Brain microvascular endothelial cell (primary cell): ENCODE results near the gene ANKRD23.

ENCODE experiments used
- DNase-seq: peaks from one replicate; pipeline ENCODE4 v3.0.0-alpha.2; 2020
- H3K27ac ChIP-seq: fragments of 250-450 bp; sonication (Bioruptor Pico); 2 replicates; pipeline ENCODE4 v1.5.1; 2020; ENCODE audit warnings: mild to moderate bottlenecking, moderate library complexity
- H3K27me3 ChIP-seq: fragments of 250-450 bp; sonication (Bioruptor Pico); replicated peaks from 2 replicates; pipeline ENCODE4 v1.5.1; 2020; ENCODE audit warnings: mild to moderate bottlenecking
- H3K36me3 ChIP-seq: fragments of 250-450 bp; sonication (Bioruptor Pico); replicated peaks from 2 replicates; pipeline ENCODE4 v1.5.1; 2020; ENCODE audit warnings: mild to moderate bottlenecking
- H3K4me3 ChIP-seq: 2 replicates; pipeline ENCODE4 v1.5.1; 2011; ENCODE audit warnings: low read depth, mild to moderate bottlenecking, control low read depth, low read length, moderate library complexity
- in situ Hi-C: cut with HindIII; loops from 2 replicates; pipeline ENCODE4 v1.10.0; 2017; ENCODE audit warnings: low sequenced_read_pairs, low pct_ligation_motif_present
- TF ChIP-seq, protein P1 (sequence below): IDR thresholded peaks from 2 replicates; pipeline ENCODE4 v1.5.1; 2011; ENCODE audit warnings: low read depth, mild to moderate bottlenecking, moderate library complexity, low read length, control low read depth, inconsistent platforms; ENCODE audit errors: missing control alignments

ANKRD23 gene

DNA sequence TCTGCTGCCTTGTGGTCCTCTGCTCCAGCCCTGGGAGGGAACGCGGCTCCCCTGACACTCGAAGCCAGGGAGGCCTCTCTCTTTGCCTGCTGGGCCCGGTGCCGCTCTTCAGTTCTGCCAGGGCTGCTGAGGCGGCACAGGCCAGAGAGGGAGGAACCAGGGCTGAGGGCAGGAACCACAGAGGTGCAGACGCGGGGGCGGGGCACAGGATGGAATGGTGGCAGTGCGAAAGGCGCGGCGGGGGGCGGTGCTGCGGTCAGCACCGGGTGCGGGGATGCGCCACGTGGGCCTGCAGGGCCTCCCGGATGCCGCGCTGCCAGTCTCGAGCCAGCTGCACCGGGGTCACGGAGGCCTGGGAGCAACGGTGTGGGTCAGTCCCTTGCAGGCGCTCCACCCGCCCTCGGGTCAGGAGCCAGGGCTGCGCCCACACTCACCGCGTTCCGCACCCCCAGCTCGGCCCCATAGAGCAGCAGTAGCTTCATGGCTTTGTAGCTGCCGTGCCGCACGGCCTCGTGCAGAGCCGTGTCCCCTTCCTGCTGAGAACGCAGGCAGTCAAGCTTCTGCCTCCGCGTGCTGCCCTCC lies 4.4 kb downstream of the ANKRD23 start:
- Histone ChIP-seq H3K27me3 (no peaks in the 10 kb centered on the region), H3K36me3 (no peaks in the 10 kb centered on the region), H3K27ac (no peak overlapping the region), H3K4me3 (no peak overlapping the region)
- TF ChIP-seq, protein P1, sequence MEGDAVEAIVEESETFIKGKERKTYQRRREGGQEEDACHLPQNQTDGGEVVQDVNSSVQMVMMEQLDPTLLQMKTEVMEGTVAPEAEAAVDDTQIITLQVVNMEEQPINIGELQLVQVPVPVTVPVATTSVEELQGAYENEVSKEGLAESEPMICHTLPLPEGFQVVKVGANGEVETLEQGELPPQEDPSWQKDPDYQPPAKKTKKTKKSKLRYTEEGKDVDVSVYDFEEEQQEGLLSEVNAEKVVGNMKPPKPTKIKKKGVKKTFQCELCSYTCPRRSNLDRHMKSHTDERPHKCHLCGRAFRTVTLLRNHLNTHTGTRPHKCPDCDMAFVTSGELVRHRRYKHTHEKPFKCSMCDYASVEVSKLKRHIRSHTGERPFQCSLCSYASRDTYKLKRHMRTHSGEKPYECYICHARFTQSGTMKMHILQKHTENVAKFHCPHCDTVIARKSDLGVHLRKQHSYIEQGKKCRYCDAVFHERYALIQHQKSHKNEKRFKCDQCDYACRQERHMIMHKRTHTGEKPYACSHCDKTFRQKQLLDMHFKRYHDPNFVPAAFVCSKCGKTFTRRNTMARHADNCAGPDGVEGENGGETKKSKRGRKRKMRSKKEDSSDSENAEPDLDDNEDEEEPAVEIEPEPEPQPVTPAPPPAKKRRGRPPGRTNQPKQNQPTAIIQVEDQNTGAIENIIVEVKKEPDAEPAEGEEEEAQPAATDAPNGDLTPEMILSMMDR: no peak
- in situ Hi-C loops: no loop called here
- no peak for DNase-seq

DNA sequence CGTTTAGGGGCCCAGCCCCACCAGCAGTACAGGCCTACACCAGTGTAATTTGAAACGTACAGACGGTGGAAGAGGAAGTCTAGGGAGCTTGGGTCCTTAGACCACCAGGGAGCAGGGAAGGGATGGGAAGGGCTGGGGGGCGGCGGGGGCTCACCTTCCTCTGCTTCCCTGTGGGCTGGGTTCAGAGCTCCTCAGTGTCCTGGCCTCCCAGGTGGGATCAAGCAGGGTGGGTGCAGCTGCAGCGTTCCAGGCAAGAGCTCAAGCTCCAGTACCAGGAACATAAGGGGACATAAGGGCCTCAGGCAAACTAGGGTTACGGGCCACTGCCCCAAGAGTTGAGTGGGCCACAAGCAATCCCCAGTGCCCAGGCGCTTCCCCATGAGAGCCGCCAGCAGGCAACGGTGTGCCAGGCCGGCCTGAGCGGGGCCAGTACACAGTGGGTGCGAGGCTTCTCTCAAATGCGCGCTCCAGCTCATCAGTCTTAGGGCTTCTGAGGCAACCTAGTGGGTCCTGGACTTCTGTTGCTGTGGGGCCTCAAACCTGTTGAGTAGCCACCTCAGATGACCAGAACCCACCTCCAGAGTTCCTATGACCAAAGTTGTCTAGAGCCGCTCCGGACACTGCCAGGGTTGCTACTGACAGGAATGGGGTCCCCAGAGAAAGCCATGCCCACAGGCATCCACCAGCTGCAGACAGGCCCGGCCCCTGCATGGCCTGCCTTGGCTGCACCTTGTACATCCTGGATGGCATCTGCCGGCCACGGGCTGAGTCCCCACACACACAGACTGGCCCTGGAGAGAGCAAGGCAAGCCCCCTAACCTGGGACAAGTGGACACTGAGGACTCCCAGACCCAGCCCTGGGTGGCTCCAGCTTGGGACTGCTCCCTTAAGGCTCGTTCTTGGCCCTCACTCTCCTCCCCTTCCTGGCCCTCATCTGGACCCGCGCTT lies 5.2 kb downstream of the ANKRD23 start:
- H3K36me3 ChIP-seq: no peaks in the 10 kb centered on the region
- no peak for DNase-seq
- H3K27ac ChIP-seq: no peak overlapping the region
- no peaks in the 10 kb centered on the region for H3K27me3 ChIP-seq
- no peak overlapping the region for H3K4me3 ChIP-seq
- in situ Hi-C loops: no loop called here
- TF ChIP-seq, protein P1: no peak

DNA sequence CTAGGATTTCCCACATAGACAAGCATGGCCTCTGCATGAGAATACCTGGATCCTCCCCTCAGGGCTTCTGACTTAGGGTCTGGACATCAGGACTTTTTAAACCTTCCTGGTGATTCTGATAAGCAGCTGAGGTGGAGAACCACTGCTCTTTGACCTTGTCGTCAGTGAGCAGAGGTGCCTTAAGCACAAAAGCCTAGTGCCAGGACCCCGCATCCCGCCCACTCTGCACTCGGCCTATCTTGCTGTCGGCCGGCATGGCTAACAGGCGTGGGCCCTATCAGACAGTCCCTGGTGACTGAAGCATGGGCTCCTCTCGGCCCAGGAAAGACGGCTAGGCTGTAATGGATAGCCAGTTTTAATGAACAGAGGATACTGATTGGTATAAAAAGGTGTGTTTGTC lies 6.2 kb downstream of the ANKRD23 start:
- Histone ChIP-seq H3K27ac (no peak overlapping the region), H3K27me3 (no peaks in the 10 kb centered on the region), H3K4me3 (no peak overlapping the region), H3K36me3 (no peaks in the 10 kb centered on the region)
- TF ChIP-seq, protein P1: no peak
- in situ Hi-C loops: no loop called here
- no peak for DNase-seq

DNA sequence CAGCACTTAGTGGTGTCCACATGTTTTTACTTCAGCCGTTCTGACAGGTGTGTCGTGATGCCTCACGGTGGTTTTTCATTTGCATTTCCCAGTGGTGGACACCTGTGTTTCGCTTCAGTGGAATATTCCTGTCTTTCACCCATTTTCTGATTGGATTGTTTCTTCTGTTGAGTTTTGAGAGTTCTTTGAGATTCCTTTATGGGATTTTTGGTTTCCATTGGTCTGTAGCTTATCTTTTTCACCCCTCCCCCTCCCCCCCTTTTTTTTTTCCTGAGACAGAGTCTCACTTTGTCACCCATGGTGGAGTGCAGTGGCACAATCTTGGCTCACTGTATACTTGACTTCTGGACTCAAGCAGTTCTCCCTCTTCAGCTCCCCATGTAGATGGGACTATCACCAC lies 8.0 kb downstream of the ANKRD23 start:
- Histone ChIP-seq H3K27ac (no peak overlapping the region), H3K27me3 (no peaks in the 10 kb centered on the region), H3K36me3 (no peaks in the 10 kb centered on the region), H3K4me3 (no peak overlapping the region)
- no peak for DNase-seq
- in situ Hi-C loops: no loop called here
- TF ChIP-seq, protein P1: no peak

DNA sequence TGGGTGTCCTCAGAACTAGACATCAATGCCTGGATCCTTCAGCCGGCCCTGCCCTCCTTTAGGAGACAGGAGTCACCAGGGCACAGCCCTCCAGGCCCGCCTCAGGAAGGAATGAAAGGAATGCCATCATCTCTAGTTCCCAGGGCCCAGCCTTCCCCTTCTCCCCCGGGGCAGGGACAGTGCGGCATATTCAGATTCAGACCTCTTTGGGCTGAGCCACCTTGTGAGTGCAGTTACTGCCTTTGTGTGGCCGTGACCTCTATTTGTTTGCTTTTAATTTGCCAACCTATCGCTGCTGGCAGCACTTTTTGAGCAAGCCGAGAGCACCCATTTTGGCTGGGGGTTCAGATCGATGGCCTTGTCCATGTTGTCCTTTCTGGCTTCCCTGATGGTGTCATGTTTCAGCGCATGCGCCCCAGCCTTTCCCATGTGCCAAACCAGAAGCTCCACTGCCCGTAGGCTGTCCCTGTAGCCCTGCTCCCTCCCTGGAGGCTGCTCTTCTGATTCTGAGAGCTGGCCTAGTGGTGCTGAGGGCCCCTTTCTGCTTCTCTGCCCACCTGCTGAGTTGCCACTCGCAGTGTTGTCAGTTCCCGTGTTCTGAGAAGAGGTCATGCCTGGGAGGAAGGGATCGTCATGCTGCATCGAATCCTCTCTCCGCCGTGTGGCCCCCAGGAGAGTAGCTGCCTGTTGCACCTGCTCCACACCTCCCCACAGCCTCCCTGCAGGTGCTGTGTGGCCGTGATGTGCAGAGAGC lies 10.9 kb downstream of the ANKRD23 start:
- peak; percentile 70 for DNase-seq
- no peaks in the 10 kb centered on the region for H3K36me3 ChIP-seq
- H3K27ac ChIP-seq: no peak overlapping the region

More for the DNA sequence above, 10.9 kb downstream of the ANKRD23 start:
- TF ChIP-seq, protein P1: no peak
- Histone ChIP-seq H3K4me3 (no peak overlapping the region), H3K27me3 (no peaks in the 10 kb centered on the region)
- in situ Hi-C loops: no loop called here
